Gastrocnemius medialis (tissue), 4 donors: ENCODE data around the gene MAFB. TPM values are rescaled to one million over a fixed set of nuclear protein-coding genes. Genes with fewer than 3 reads are reported as not detected.

Source experiments
- ATAC-seq, 2 donors: fragments of 150-250 bp; one replicate each; pipeline ENCODE4 v1.9.1; 2016
- DNase-seq, 2 donors: peaks; one replicate each; pipeline ENCODE4 v3.0.0-alpha.2; 2019
- H3K27ac ChIP-seq, 4 donors: fragments of 200-600 bp; sonication (generic); 1 replicate in 1 of 4; 2 replicates in 3 of 4; pipeline ENCODE4 v1.5.1; 2016 to 2018; ENCODE audit warnings: mild to moderate bottlenecking in 2 of 4, moderate library complexity in 1 of 4
- H3K27me3 ChIP-seq, 3 donors: fragments of 200-600 bp; sonication (generic) in 2 of 3; 1 replicate in 1 of 3; 2 replicates in 2 of 3; pipeline versions ENCODE4 v1.5.1 to v1.6.0; 2016 to 2019; ENCODE audit warnings: mild to moderate bottlenecking in 1 of 3, moderate library complexity in 1 of 3
- H3K36me3 ChIP-seq, 2 donors: fragments of 200-600 bp; sonication (generic) in 1 of 2; one replicate each; pipeline ENCODE4 v1.5.1; 2017 to 2018
- H3K4me1 ChIP-seq, 2 donors: fragments of 200-600 bp; sonication (generic) in 1 of 2; one replicate each; pipeline ENCODE4 v1.5.1; 2016 to 2017; ENCODE audit warnings: mild to moderate bottlenecking in 2 of 2
- H3K4me3 ChIP-seq, 4 donors: fragments of 200-600 bp; sonication (generic) in 3 of 4; 1 replicate in 1 of 4; 2 replicates in 3 of 4; pipeline ENCODE4 v1.5.1; 2016 to 2019; ENCODE audit warnings: mild to moderate bottlenecking in 2 of 4
- H3K9me3 ChIP-seq, 3 donors: fragments of 200-600 bp; sonication (generic) in 2 of 3; 1 replicate in 1 of 3; 2 replicates in 2 of 3; pipeline ENCODE4 v1.5.1; 2016 to 2019
- POLR2A ChIP-seq, 2 donors: fragments of 450-650 bp; IDR thresholded peaks; one replicate each; pipeline ENCODE4 v1.6.1; 2017; ENCODE audit warnings: antibody characterized with exemption in 2 of 2, mild to moderate bottlenecking in 2 of 2, moderate library complexity in 2 of 2
- in situ Hi-C, 4 donors: fragments of 200-750 bp; cut with MboI; loops; one replicate each; pipeline versions ENCODE4 v1.15.0 to v1.8.0; 2017; ENCODE audit warnings: low sequenced_read_pairs in 4 of 4
- intact Hi-C: fragments of 100-400 bp; cut with DNase I; formaldehyde crosslinking; loops from one replicate; pipeline ENCODE4 v1.15.1; 2023; ENCODE audit warnings: low total_unique reads
- total RNA-seq, 4 donors: library from RNA; depleted of rRNA; stranded (reverse); fragments of >200 nt; gene quantifications; one replicate each; pipeline versions ENCODE4 v1.1.0 to v1.2.3, GENCODE V29; 2016
- TF ChIP-seq, protein P1 (sequence below), 5 experiments: fragments of 450-650 bp in 3 of 5; fragments of 200-600 bp in 2 of 5; sonication (generic) in 2 of 5; IDR thresholded peaks in 4 of 5; conservative IDR thresholded peaks in 1 of 5; 1 replicate in 4 of 5; 2 replicates in 1 of 5; pipeline ENCODE4 v1.5.1; 2016 to 2019; ENCODE audit warnings: antibody characterized with exemption in 5 of 5, mild to moderate bottlenecking in 3 of 5, moderate library complexity in 3 of 5

Gene MAFB
- total RNA-seq, 4 donors from 2014 or later = 15.4 to 24.9 (median 18.6) TPM

GRCh38 chr20:40654876-40655275 is 34.2 kb downstream of the MAFB start:
- peak; percentile 91 for DNase-seq
- no peaks in the 10 kb centered on the region for H3K9me3 ChIP-seq
- no peak overlapping the region for H3K4me3 ChIP-seq
- H3K36me3 ChIP-seq = no peaks in the 10 kb centered on the region
- H3K4me1 ChIP-seq = peaks cover 14 to 30% of the 10 kb centered on the region in 2 donors
- peak overlapping the region; percentile 73 to 89 (median 80) for H3K27ac ChIP-seq
- peak; percentile 97 for ATAC-seq
- in situ Hi-C loops = no loop called here
- no peaks in the 10 kb centered on the region for H3K27me3 ChIP-seq
- TF ChIP-seq, protein P1, sequence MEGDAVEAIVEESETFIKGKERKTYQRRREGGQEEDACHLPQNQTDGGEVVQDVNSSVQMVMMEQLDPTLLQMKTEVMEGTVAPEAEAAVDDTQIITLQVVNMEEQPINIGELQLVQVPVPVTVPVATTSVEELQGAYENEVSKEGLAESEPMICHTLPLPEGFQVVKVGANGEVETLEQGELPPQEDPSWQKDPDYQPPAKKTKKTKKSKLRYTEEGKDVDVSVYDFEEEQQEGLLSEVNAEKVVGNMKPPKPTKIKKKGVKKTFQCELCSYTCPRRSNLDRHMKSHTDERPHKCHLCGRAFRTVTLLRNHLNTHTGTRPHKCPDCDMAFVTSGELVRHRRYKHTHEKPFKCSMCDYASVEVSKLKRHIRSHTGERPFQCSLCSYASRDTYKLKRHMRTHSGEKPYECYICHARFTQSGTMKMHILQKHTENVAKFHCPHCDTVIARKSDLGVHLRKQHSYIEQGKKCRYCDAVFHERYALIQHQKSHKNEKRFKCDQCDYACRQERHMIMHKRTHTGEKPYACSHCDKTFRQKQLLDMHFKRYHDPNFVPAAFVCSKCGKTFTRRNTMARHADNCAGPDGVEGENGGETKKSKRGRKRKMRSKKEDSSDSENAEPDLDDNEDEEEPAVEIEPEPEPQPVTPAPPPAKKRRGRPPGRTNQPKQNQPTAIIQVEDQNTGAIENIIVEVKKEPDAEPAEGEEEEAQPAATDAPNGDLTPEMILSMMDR (IDR thresholded peaks at IDR 0.05 in 4 of 5, conservative IDR thresholded peaks at IDR 0.05 in 1 of 5) = no peak
- TF ChIP-seq POLR2A (IDR thresholded peaks at IDR 0.05) = peak; percentile 30 to 57
- intact Hi-C loops = loop anchor here (2.0 to 5.0 kb wide), 2 partner anchors 32 to 348 kb away; no protein-coding TSS in a partner anchor

DNA sequence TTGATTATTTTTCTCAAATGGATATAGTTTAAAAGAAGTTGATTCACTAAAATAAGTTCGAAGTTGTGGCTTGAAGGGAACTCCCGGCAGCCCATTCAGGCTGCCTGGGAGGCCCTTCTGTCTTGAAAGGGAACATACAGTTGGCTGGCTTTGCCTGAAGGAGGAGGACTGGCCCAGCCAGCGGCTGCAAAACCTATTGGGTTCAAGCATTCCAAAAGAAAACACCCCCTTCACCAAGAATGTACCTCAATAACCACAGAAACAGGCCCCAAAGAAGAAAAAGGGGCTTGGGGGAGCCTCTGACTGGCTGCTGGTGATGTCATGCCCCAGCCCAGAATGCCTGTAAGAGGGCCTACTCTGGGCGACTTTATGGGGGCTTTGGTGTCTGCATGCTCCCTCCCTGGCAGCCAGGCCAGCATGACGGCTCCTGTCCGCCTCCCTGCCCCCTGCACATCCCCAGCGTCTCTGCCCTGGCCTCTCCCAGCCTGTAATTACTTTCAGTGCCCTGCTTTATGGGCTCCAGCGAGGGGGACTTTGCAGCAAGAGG is 36.5 kb downstream of the MAFB start:
- TF ChIP-seq, protein P1 (IDR thresholded peaks at IDR 0.05 in 4 of 5, conservative IDR thresholded peaks at IDR 0.05 in 1 of 5) = no peak
- no peak for TF ChIP-seq POLR2A (IDR thresholded peaks at IDR 0.05)
- in situ Hi-C loops (no loop called here), intact Hi-C loops (loop anchor here (5.0 kb wide), 1 partner anchor 345 kb away; no protein-coding TSS in a partner anchor)
- no peak for ATAC-seq
- peaks cover 14 to 28% of the 10 kb centered on the region in 2 donors for H3K4me1 ChIP-seq
- DNase-seq = no peak
- H3K36me3 ChIP-seq = no peaks in the 10 kb centered on the region
- no peak overlapping the region for H3K4me3 ChIP-seq
- H3K27ac ChIP-seq = no peak overlapping the region
- no peaks in the 10 kb centered on the region for H3K9me3 ChIP-seq
- H3K27me3 ChIP-seq = no peaks in the 10 kb centered on the region

DNA sequence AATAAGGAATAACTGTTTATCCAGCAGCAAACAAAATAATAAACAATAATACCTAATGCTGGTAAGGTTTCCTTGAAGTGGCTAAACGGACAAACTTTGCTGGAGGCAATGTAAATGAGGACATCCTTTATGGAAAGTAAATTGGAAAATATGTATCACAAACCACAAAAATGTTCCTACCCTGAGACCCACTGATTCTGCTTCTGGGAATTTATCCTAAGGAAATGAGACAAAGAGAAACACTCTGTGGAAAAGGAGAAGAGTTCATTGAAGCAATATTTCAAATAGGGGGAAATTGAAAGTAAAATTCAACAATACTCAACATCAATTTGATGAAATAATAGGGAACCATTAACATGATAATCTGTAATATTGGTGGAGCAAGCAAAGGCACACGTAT is 37.9 kb downstream of the MAFB start:
- Histone ChIP-seq H3K27ac (no peak overlapping the region), H3K4me1 (peaks cover 14 to 28% of the 10 kb centered on the region in 2 donors), H3K36me3 (no peaks in the 10 kb centered on the region), H3K4me3 (no peak overlapping the region), H3K27me3 (no peaks in the 10 kb centered on the region), H3K9me3 (no peaks in the 10 kb centered on the region)
- TF ChIP-seq, protein P1 (IDR thresholded peaks at IDR 0.05 in 4 of 5, conservative IDR thresholded peaks at IDR 0.05 in 1 of 5) = no peak
- no peak for TF ChIP-seq POLR2A (IDR thresholded peaks at IDR 0.05)
- intact Hi-C loops (loop anchor here (5.0 kb wide), 1 partner anchor 344 kb away; no protein-coding TSS in a partner anchor), in situ Hi-C loops (no loop called here)
- no peak for DNase-seq
- ATAC-seq = no peak

DNA sequence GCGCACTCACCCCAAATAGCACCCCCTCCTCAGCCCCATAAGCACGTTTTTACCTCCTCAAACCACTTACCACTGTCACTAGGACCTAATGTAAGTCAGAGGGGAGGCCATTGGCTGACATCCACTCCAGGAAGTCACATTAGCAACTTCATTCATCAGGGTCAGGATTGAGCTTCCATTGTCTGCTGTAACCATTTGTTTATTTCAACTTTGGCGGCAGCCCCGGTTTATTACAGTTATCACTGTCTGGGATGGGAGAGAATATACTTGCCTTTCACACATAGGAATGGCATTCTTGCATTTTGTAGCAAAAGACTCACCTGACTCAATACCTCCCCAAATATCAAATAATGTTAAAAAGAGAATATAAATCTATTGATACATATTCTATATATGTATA is 38.3 kb downstream of the MAFB start:
- Histone ChIP-seq H3K36me3 (no peaks in the 10 kb centered on the region), H3K27me3 (no peaks in the 10 kb centered on the region), H3K4me1 (peaks cover 12 to 28% of the 10 kb centered on the region in 2 donors), H3K27ac (no peak overlapping the region), H3K9me3 (no peaks in the 10 kb centered on the region), H3K4me3 (no peak overlapping the region)
- intact Hi-C loops (loop anchor here (5.0 kb wide), 1 partner anchor 343 kb away; no protein-coding TSS in a partner anchor), in situ Hi-C loops (no loop called here)
- DNase-seq (no peak), ATAC-seq (no peak)
- TF ChIP-seq, protein P1 (IDR thresholded peaks at IDR 0.05 in 4 of 5, conservative IDR thresholded peaks at IDR 0.05 in 1 of 5) = no peak
- TF ChIP-seq POLR2A (IDR thresholded peaks at IDR 0.05) = no peak
